GM19193 (cell line): ENCODE results near the gene SLC22A23.

ENCODE experiments used
- POLR2A ChIP-seq: IDR thresholded peaks from 4 replicates; pipeline ENCODE4 v1.6.1; 2011; ENCODE audit not compliant: insufficient read depth, insufficient read length; ENCODE audit errors: extremely low read depth

The SLC22A23 gene

DNA sequence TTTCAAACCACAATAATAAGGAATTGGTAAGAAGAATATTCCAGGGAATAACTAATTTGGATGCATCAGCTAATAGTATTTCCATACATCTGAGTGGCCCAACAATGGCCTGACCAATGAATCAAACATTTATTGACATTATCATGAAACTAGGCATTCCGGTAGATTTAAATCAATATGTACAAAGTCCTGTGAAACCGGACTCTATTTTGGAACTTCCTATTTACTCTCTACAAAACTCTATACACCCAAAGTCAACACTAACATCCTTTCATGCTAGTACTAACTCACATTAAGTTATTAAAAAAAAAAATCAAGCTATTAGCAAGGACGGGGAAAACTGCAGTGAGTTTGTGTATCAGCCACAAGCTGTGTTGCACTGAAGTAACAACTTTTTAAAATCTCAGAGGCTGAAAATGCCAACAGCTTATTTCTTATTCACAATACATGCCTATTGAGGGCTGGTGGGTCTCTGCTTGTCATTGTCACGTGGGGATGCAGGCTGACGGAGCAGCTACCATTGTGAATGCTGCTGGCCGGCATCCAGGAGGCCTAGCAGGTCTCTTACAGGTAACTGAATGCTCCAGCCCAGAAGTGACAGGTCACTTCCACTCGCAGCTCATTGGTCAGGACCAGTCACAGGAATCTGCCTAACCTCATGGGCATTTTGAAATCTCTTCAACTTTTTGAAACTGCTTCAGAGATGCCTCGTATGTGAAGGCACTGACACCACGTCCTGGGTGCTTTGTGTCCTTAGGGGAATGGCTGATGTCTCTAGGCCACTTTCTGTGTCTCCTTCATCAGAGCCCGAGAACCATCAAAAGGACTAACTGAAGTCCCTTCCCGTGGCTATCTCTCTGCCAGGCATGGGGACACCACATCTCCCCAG is 76.3 kb downstream of the SLC22A23 start:
- no peak for TF ChIP-seq POLR2A

DNA sequence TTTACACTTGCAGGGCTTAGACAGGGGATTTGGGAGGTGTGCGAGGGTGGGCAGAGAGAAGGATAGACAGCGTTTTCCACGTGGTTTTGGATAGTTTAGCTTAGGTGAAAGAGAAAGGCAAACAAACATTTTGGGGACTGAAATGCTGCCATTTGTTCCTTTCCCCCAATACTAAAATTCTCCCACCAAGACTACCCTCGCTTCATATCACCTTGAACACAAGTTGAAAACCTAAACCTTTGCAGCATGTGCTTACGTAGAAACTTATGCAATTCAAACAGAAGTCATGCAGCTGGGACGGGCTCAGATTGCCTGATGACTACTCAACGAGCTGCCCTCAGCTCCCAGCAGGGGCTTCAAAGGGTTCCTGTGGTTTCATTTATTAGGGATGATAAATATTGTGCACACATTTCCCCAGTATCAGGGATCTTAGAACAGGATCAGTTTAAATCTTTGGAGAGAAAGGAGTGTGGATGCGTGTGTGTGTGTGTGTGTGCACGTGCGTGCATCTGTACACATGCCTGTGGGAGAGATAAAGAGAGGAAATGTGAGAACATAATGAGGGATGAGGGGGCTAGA is 77.3 kb downstream of the SLC22A23 start:
- no peak for TF ChIP-seq POLR2A

DNA sequence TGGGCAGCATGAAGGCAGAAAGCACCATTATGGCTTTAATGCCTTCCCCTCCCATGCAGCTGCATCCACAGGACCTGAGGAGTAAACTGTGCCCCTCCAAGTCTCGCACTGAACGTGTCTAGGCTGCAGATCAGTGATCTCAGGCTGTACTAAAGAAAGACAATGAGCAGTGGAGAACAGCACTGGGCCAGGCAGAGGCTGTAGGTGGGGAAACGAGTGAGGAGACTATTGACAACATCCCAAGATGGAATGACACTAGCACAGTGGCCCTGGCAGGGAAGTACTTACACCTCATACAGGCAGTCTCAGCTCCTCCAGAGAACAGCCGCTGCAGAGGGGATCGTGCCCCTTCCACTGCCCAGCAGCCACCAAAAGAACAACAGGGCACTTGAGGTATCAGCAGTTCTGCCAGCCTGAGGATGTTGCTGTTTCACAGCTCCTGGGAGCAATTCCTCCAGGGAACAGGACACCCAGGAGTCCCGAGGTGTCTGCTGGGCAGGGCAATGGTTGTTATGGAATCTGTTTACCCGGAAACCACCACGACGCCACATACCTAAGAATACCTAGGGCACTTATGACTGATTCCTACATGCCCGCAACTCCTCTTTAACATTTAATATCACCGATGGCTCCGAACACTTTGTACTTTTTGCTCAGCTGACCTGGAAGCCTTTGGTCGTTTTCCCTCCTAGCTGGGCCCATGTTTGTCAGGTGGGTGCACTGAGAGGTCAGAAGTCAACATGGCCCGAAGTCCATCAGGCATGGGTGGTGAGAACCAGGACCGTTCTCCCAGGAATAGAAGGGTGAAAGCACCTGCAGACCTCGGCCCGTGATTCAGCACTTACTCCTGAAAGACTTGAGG is 79.1 kb downstream of the SLC22A23 start:
- no peak for TF ChIP-seq POLR2A

DNA sequence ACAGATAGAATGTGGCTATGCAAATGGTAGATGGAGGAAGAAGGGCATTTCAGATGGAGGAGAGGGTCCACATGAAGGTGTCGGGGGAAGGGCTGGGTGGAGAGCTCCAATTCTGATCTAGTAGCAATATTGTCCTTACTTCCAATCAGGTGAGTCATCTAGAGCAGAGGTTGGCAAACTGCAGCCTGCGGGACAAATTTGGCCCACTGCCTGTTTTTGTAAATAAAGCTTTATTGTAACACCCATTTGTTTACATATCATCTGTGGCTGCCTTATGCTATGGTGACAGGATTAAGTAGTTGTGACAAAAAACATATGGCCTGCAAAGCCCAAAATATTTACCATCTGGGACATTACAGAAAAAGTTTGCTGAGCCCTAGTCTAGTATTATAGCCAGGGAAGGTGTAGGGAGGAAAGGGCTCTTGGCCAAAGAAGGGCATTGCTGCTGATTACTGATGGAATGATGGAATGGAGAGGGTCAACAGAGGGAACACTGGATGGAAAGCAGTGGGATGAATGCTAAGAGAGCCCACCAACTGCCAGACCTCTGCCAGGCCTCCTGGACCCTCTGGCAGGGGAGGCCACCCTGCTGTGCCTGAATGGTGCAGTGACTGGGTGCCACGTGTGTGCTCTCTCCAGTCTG is 79.8 kb downstream of the SLC22A23 start:
- no peak for TF ChIP-seq POLR2A

DNA sequence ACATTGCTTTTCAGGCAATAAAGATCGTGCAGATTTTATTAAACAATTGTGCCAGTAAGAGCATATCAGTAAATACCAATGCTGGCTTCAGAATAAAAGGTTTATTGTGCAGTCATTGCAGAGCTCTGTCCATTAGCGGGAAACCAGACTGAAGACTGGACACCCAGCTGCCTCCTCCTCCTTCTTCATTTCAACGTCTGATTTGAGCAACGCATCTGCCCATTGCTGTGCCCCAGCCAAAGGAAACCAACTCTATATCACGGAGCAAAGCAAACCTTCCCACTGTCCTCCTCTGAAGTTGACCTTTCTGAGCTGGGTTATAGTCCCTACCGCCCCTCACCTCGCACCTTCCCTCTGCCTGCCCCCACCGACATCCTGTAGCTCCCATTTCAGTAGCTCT is 80.8 kb downstream of the SLC22A23 start:
- TF ChIP-seq POLR2A = no peak

DNA sequence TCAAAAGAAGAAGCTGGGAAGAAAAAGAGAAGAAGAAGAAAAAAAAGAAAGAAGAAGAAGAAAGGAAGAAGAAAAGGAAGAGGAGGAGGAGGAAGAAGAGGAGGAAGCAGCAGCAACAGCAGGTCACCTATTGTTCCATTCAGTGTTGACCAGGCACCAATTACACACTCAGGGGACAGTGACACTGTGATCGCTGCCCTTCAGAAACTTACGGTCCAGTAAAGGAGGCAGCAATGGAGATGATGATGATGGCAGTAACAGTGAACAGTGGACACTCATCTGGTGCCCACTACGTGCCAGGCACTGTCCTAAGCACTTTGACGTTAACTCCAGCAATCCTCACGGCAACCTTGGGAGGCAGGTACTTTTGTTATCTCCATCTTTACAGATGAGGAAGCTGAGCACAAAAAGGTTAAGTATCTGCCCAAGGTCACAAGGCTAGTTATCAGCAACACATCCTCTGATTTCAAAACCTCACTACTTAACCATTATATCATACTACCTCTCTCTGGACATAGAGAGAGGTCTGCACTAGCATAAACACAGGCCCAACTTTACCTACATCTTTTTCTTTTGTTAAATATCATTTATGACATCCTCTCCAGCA is 83.2 kb downstream of the SLC22A23 start:
- no peak for TF ChIP-seq POLR2A

DNA sequence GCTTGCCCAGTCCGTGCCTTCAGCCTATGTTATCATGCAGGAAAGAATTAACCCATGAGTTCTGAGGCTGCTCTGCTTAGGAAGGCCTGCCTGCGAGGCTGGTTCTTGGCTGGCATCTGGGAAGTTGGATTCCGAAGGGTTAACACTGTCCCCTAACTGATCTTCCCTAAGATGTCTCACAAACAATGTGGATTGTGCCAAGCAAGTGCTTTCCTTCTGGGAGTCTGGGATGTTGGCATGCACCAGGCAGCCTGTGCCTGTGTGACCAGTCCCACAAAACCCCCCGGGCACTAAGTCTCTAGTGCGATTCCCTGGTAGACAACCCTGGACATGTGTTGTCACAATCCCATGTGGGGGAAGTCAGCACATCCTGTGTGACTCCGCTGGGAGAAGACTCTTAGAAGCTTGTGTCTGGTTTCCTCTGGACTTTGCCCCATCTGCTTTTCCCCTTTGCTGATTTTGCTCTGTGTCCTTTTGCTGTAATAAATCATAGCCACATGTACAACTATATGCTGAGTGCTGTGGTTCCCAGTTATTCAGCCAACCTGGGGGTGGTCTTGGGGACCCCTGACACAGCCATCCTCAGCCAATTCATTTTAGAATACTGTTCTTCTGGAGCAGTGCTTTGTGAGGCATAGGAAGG is 83.8 kb downstream of the SLC22A23 start:
- TF ChIP-seq POLR2A = no peak

DNA sequence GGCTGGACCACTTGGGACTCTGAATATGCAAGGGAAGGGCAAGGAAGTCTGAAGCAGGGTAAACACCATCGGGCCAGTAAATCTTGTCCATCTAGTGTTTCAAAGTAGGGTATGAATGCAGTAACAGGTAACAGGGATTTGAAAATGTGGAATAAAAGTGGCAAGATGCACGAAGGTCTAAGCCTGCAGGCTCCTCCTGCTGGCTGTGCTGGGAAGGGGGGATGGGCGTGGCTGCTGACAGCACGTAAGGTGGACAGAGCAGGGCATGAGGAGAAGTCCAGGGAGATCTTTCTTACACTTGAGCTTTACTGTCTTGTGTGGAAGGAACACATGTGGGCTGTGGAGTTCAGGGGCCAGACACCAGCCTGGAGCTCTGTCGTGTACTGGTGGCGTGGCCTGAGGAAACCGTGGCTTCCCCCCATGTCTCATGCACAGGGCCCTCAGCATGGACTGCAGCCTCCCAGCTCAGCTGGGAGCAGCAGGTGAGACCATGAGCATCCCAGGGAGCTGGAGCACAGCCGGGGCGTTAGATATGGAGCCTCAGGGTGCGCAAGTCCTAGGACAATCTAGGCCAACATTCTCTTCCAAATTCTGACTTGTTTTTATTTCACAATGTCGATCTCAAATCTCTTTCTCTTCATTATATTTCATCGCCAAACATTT is 84.5 kb downstream of the SLC22A23 start:
- TF ChIP-seq POLR2A = no peak

DNA sequence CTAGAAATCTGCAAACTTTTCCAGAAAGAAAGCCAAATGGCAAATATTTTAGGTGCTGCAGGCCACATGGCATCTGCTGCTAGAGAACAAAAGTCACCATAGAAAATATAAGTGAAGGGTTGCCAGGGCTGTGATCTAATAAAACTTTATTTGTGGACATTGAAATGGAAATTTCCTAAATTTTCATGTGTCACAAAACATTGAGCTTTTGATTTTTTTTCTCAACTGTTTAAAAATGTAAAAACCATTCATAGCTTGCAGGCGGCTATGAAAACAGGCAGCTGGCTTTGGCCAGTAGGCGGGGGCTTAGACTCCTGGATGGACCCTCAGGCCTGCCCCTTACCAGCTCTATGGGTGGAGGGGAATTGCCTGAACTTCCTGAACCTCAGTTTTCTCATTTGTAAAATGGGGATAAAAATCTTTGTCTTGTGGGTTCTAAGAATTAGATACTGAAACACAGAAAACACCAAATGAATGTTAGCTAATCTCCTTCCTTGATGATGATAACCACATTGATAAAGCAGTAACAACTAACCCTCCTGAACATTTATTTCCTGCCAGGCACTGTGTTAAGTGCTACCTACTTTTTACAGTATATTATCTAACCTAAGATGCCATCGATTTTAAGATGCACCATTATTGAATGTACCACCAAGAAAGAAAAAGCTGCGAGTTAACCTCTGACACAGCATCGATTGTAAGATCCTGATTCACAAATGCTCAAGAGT is 85.5 kb downstream of the SLC22A23 start:
- no peak for TF ChIP-seq POLR2A

DNA sequence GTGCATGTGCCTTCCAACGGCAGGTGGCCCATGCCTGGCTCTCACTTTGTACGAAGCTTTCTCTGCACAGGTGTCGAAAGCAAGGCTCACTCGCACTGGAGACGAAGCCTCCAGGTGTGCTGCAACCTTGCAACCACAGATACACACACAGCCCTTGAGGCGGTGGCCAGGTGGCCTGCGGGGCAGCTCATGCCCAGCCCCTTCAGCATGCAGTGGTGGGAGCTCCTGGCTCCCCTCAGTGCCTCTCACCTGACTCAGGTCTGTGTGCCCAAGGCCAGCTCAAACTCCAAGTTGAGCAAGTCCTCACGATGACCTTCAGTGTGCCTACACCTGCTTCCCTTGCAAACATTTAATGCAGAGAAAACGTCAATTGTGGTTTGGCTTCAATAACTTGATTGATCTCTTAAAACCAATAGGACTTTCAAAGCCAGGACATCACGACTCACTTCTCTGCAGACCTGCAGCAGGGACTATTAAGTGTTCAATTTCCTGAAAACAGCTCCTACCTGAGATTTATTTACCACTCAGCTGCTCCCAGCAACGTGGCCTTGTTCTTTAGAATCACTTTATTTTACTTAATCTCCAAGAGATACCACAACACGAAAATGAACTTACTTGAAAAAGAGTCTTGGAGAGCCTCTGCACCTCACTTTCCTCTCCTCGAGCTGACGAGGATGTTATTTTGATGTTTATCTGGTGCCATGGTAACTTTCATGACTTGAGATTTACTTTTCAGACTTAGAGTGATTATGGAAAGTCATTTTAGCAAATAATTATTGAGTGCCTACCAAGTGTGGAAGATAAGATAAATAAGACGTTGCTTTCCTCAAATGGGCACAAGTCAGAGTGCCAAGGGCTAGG is 86.3 kb downstream of the SLC22A23 start:
- no peak for TF ChIP-seq POLR2A

DNA sequence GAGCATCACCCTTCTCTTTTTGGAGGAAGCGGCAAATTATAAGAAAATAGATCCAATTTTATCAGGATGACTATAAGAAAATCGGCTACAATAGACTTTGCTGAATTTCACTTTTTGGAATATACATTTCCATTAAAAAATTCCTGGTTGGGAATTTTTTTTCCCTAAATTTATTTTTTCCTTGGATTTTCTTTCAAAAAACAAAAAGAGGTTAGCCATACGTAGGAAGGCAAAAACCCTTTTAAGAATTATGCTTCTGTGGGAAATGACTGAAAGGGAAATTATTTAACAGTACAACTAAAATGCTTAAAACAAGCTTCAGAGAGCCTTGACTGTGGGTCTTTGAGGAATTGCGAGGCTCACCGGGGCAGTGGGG is 86.9 kb downstream of the SLC22A23 start:
- TF ChIP-seq POLR2A = no peak

DNA sequence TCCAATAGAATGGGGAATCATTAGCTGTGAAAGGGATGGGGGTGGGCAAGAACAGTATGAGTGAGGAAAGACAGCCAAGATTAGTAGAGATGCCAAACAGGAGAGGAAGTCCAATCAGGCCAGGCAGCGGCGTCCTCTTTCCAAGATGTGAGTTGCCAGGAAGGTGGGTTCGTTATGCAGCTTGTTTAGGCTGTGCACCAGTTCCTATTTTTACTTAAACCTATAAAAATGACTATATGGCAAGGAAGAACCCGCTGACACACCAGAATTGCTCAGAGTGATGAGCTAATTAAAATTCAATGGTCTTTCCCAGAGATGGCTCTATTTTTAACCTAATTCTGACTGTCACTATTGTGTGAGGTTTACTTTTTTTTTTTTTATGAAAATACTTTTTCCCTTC is 88.2 kb downstream of the SLC22A23 start:
- no peak for TF ChIP-seq POLR2A
